HG03432 (cell line): ENCODE measurements around the gene TRMT112.
"Not testable (repeated sequence)": the region's sequence is repeated elsewhere in the genome, so short reads cannot be mapped to it uniquely, and the experiment has no call there.

Experiments
- ATAC-seq: cut with Tn5 transposase; IDR thresholded peaks from one replicate; pipeline ENCODE4 v1.9.1; 2021; ENCODE audit warnings: mild to moderate bottlenecking, moderate library complexity; ENCODE audit not compliant: unreplicated experiment

The TRMT112 gene

DNA sequence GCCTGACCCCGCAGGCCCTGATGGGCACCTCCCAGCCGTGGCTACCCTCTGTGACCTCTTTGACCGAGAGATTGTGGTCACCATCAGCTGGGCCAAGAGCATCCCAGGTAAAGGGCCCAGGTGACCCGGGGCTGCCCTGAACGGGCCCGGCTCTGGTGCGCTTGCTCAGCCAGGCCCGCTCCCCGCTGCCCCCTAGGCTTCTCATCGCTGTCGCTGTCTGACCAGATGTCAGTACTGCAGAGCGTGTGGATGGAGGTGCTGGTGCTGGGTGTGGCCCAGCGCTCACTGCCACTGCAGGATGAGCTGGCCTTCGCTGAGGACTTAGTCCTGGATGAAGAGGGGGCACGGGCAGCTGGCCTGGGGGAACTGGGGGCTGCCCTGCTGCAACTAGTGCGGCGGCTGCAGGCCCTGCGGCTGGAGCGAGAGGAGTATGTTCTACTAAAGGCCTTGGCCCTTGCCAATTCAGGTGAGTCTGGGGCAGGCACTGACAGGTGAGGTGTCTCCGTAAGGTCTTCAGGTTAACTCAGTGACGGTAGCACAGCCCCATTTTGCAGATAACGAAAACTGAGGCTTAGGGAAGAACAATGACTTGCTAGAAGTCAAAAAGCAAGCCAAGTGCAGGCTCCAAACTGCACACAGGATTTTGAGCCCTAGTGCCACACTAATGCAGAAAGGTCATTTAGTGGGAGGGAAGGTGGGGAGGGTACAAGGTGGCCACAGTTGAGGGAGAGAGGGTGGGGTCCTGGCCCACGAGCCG lies 2.4 kb downstream of the TRMT112 start:
- ATAC-seq: no peak

GRCh38 chr11:64314146-64314804 lies 3.1 kb downstream of the TRMT112 start:
- ATAC-seq: no peak

- ATAC-seq: no peak
Observed at GRCh38 chr11:64313491-64314145, 3.7 kb downstream of the TRMT112 start.

DNA sequence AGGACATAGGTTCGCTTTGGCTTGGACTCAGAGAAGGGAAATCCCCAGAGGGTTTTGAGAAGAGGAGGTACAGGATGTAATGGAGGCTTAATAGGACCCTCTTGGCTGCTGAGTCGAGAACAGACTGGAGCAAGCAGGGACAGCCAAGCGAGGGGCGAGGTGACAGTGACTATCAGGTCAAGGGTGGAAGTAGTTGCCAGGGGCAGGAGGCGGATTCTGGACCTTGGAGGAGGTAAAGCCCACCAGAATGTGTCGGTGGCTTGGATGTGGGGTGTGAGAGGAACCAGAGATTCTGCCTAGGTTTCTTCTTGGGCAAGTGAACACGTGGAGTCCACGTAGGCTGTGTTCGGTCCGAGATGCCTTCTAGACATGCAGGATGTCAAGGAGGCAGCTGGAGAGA lies 4.4 kb downstream of the TRMT112 start:
- ATAC-seq: no peak

GRCh38 chr11:64307795-64308194 lies 9.6 kb downstream of the TRMT112 start:
- ATAC-seq: not testable (repeated sequence)

GRCh38 chr11:64306876-64307622 lies 10.3 kb downstream of the TRMT112 start:
- no peak for ATAC-seq

DNA sequence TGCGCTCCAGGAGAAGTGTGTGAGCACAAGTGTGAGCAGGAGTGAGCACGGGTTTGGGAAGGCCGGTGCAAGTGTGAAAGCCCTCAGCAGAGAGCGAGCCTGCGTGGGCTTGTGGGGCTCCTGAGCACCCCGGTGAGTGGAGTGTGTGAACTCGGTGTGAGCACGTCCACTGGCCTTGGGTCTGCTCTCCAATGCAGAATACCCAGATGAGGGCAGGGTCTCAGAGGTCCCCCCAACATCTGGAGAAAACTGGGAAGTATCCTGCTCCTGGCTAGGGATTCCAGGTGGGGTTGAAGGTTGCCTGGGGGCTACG lies 10.8 kb downstream of the TRMT112 start:
- ATAC-seq: no peak

DNA sequence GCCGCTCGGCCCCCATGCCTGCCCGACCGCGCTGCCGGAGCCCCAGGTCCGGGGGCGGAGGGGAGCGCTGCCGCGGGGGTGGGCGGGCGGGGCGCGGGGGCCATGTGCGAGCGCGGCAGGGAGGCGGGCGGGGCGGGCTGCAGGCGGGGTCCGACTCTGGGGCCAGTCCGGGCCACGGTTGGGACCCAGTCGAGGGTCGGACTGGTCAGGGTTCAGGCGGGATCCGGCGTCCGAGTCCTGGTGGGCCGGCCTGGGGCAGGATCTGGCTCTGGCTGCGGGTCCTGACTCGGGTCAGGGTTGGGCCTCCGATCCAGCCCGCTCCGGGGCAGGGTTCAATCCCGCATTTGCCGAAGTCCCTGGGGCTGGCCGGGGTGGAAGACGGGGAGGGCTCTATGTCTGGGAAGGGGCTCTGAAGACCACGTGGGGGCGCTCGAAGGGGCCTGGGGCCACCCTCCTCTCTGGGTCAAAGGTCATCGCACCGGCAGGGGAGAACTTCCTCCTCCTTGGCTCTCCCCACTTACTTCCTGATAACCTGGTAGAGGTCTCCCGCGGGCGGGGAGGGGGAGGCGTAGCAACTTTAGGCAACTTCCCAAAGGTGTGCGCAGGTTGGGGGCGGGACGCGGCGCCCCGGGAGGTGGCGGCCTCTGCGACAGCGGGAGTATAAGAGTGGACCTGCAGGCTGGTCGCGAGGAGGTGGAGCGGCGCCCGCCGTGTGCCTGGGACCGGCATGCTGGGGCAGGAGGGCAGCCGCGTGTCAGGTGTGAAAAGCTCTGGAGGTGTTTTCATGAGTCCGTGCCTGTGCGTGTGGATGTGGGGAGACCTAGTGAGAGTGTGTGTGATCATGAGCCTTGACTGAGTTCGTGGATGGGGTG lies 11.4 kb downstream of the TRMT112 start:
- peak; percentile 24 for ATAC-seq

- peak; percentile 70 for ATAC-seq
Observed at GRCh38 chr11:64305075-64305690, 12.2 kb downstream of the TRMT112 start, which contains the start of gene ESRRA. Gene ESRRA, plus strand, starts transcription at chr11:64305524. Its CDS starts 1,656 bp downstream, at chr11:64307180.

- peak; percentile 35 for ATAC-seq
Observed at GRCh38 chr11:64304316-64305072, 12.9 kb downstream of the TRMT112 start.

- no peak for ATAC-seq
Observed at GRCh38 chr11:64304032-64304315, 13.4 kb downstream of the TRMT112 start.

DNA sequence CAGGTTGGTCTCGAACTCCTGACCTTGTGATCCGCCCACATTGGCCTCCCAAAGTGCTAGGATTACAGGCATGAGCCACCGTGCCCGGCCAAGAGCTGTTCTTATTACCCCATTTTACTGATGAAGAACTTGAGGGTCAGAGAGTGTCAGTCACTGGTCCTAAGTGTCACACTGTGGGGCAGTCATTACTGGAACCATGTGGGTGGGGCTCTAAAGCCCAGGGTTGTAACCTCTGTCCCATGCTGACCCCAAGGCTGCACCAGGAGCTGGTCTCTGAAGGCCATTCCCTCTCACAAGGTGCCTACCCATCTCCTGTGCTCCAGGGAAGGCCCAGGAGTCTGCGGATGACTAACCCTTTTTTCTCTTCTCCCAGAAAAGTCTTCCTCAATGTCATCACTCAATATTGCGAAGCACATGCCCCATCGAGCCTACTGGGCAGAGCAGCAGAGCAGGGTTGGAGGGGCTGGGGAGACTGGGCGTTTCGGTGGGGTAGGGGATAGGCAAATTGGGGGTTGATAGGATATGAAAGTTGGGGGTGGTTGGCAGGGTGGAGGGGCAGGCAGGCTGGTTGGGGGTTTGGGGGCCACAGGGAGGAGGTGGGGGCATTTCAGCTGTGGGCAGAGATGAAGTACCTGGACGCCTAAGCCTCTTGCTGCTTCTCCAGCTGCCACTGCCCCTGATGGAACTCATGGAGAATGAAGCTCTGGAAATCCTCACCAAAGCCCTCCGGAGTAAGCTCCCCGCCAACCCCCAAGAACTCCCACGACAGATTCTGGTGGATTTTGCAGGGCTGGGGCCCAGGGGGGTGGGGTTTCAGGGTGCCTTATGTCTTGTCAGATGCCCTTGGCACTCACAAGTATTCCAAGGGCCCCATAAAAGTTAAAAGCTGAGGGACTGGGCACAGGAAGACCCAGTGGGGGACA lies 14.0 kb downstream of the TRMT112 start:
- no peak for ATAC-seq

DNA sequence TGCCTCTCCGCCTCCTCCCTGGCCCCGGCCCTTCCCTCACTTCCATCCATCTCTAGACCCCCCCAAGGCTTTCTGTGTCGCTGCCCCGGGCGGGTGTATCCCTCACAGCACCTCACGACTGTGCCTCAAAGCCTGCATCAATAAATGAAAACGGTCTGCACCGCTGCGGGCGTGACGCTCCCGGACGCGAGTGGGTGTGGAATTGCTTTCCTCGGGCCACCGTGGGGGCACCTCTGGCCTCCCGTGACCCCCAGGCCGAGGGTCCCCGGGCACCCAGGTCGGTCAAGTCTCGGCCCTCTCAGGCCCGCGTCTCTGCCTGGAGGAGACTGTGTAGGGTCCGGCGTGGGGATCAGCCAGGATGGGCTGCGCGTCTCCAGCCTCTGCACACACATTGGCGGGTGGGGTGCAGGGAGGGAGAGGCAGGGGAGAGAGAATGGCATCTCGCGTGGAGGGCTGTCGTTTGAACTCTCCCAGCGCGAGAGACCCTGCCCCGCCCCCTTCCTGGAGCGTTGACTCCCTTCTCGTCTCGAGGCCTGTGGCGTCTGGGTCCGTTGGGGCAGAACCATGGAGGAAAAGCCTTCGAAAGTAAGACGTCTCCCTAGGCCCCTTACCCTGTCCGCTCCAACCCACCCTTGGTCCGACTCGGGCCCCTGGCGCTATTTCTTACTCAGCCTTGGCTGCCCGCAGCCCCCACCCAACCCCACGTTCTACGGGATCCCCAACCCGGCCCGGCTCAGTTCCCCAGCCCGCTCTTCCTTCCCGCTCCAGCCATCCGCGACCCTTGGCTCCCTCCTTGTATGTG lies 17.3 kb downstream of the TRMT112 start, which contains the start of gene CATSPERZ:
TSS of gene CATSPERZ (plus strand) at position 512 of the 802 bp plus-strand sequence. CDS start at position 565, 53 bp downstream.
- ATAC-seq: no peak

GRCh38 chr11:64298966-64299846 lies 18.2 kb downstream of the TRMT112 start:
- ATAC-seq: no peak

DNA sequence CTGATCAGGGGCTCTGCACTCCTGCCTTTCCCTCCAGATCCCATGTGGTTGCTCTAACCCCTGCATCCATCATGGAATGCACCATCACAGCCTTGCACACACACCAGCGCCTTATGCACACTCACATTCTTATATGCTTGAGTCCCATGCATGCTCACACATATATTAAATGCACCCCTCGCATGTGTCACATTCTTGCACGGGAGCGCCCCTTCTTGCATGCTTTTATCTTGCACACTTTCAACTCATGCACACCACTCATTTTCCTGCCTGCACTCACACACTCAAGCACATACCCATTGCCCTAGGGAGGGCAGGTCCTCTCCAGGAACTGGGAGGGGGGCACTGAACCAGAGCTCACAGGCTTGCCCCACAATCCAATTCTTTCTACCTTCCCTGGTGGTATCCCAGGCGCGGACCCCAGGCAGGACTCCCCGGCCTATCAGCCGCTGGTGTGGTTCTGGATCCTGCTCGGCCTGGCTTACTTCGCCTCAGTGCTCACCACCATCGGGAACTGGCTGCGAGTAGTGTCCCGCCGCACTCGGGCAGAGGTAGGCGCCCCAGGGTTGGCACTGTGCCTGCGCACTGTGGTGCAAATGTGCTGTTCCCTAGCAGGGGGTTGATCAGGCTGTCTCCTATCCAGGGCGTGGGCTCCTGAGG lies 19.5 kb downstream of the TRMT112 start:
- ATAC-seq: no peak
